ENCODE results near the gene AGTR1. TPM values are rescaled to one million over a fixed set of nuclear protein-coding genes. Genes with fewer than 3 reads are reported as not detected.

Gene AGTR1
- total and polyA plus RNA-seq, 2 donors (not counting 3 experiments of a cell fraction or from before 2014, with no cell fraction given) = not detected

GRCh38 chr3:148737104-148737530 lies 39.4 kb downstream of the AGTR1 start:
- no peak for DNase-seq (ENCODE audit: low read depth, low spot score)

More at GRCh38 chr3:148737104-148737530, 39.4 kb downstream of the AGTR1 start:
- no peak for FAIRE-seq
- no peak overlapping the region for H3K4me3 ChIP-seq (replicated peaks in 1 of 3; ENCODE audit: insufficient read depth in 1 of 3, low read depth in 1 of 3, low read length in 3 of 3)
- no peak overlapping the region for H3K9ac ChIP-seq (replicated peaks; ENCODE audit: extremely low read depth, insufficient read depth, low read length)
- no peaks in the 10 kb centered on the region for H3K9me1 ChIP-seq (replicated peaks; ENCODE audit: control insufficient read depth, extremely low read depth, insufficient read depth, low read length)
- H4K20me1 ChIP-seq (replicated peaks; ENCODE audit: control insufficient read depth, extremely low read depth, insufficient read depth, low read length) = no peaks in the 10 kb centered on the region
- no peak overlapping the region for H3K4me2 ChIP-seq (ENCODE audit: insufficient read depth, low read length)
- no TSS peak for BruUV-seq (replicated peaks)
- H3K79me2 ChIP-seq (ENCODE audit: control insufficient read depth, insufficient read depth, low read length) = no peaks in the 10 kb centered on the region
- no peaks in the 10 kb centered on the region for H3K27me3 ChIP-seq (ENCODE audit: control insufficient read depth in 2 of 2, insufficient read depth in 2 of 2, low read length in 2 of 2)
- CTCF ChIA-PET = no interaction called here
- POLR2A ChIA-PET = no interaction called here
- TF ChIP-seq GATA2 (IDR thresholded peaks at IDR 0.05; ENCODE audit: insufficient read depth, insufficient read length, low read depth, low read length) (no peak), EZH2 (IDR thresholded peaks at IDR 0.05; ENCODE audit: borderline replicate concordance, low read depth, low read length, severe bottlenecking) (no peak), CTCF (IDR thresholded peaks at IDR 0.05; ENCODE audit: extremely low read depth in 1 of 2, insufficient read depth in 1 of 2, low read depth in 1 of 2, low read length in 2 of 2) (no peak), MYC (IDR thresholded peaks at IDR 0.05; ENCODE audit: low read depth, low read length) (no peak), POLR2AphosphoS5 (IDR thresholded peaks at IDR 0.05; ENCODE audit: insufficient read depth, low read depth, low read length) (no peak), FOS (IDR thresholded peaks at IDR 0.05; ENCODE audit: borderline replicate concordance, insufficient read depth, low read length) (no peak), JUN (IDR thresholded peaks at IDR 0.05; ENCODE audit: borderline replicate concordance, insufficient read depth, insufficient read length, low read depth) (no peak), POLR2A (IDR thresholded peaks at IDR 0.05; ENCODE audit: low read depth, low read length) (no peak)
- TF ChIP-seq, protein P1, sequence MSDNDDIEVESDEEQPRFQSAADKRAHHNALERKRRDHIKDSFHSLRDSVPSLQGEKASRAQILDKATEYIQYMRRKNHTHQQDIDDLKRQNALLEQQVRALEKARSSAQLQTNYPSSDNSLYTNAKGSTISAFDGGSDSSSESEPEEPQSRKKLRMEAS (IDR thresholded peaks at IDR 0.05; ENCODE audit: insufficient read depth, insufficient read length) = no peak
- intact Hi-C loops (cut with micrococcal nuclease) (no loop called here), dilution Hi-C loops (cut with MboI; ENCODE audit: extremely low pct_ligation_motif_present, low sequenced_read_pairs) (no loop called here)
- H3K9me3 ChIP-seq (replicated peaks; ENCODE audit: control insufficient read depth, insufficient read depth, low read length) = no peaks in the 10 kb centered on the region
- H3K36me3 ChIP-seq (ENCODE audit: control insufficient read depth in 2 of 2, extremely low read depth in 1 of 2, insufficient read depth in 2 of 2, low read length in 2 of 2) = no peaks in the 10 kb centered on the region
- H3K27ac ChIP-seq (ENCODE audit: insufficient read depth, low read depth, low read length) = no peak overlapping the region
- no peak overlapping the region for H2AFZ ChIP-seq (ENCODE audit: low read depth, low read length)
- no peaks in the 10 kb centered on the region for H3K4me1 ChIP-seq (ENCODE audit: control insufficient read depth, extremely low read depth, insufficient read depth, low read length)

Data from endothelial cell of umbilical vein (primary cell).